GM18909 (cell line): Measurements from ENCODE around the gene MCM5.
"Not testable (repeated sequence)": the region's sequence is repeated elsewhere in the genome, so short reads cannot be mapped to it uniquely, and the experiment has no call there.

Experiments
- ATAC-seq: cut with Tn5 transposase; IDR thresholded peaks from one replicate; pipeline ENCODE4 v1.9.1; 2021; ENCODE audit warnings: mild to moderate bottlenecking; ENCODE audit not compliant: unreplicated experiment, poor library complexity

MCM5 gene

GRCh38 chr22:35377735-35378134 is 22.2 kb upstream of the MCM5 start:
- ATAC-seq = no peak

- ATAC-seq = no peak
Observed at GRCh38 chr22:35378621-35379020, 21.3 kb upstream of the MCM5 start.

GRCh38 chr22:35379146-35379993 is 20.6 kb upstream of the MCM5 start:
- no peak for ATAC-seq

- ATAC-seq = no peak
Observed at GRCh38 chr22:35380013-35380412, 19.9 kb upstream of the MCM5 start.

GRCh38 chr22:35380537-35381423 is 19.2 kb upstream of the MCM5 start, which contains the start of gene HMOX1:
HMOX1 (plus strand) TSS chr22:35381096; CDS start chr22:35381174, 78 bp downstream.
- ATAC-seq = peak; percentile 59

- ATAC-seq = no peak
Observed at GRCh38 chr22:35381424-35382009, 18.4 kb upstream of the MCM5 start.

- no peak for ATAC-seq
Observed at GRCh38 chr22:35383679-35384071, 16.3 kb upstream of the MCM5 start.

- ATAC-seq = no peak
Observed at GRCh38 chr22:35384527-35384926, 15.4 kb upstream of the MCM5 start.

GRCh38 chr22:35384975-35385588 is 14.9 kb upstream of the MCM5 start:
- ATAC-seq = no peak

GRCh38 chr22:35386670-35387288 is 13.2 kb upstream of the MCM5 start:
- ATAC-seq = no peak

GRCh38 chr22:35390933-35391332 is 9.0 kb upstream of the MCM5 start:
- no peak for ATAC-seq

GRCh38 chr22:35392357-35392756 is 7.6 kb upstream of the MCM5 start:
- no peak for ATAC-seq

- ATAC-seq = no peak
Observed at GRCh38 chr22:35393116-35394010, 6.6 kb upstream of the MCM5 start.

GRCh38 chr22:35394011-35394312 is 6.0 kb upstream of the MCM5 start:
- no peak for ATAC-seq

GRCh38 chr22:35394810-35395563 is 5.0 kb upstream of the MCM5 start:
- no peak for ATAC-seq

GRCh38 chr22:35396622-35397021 is 3.3 kb upstream of the MCM5 start:
- not testable (repeated sequence) for ATAC-seq

GRCh38 chr22:35397095-35397904 is 2.6 kb upstream of the MCM5 start:
- no peak for ATAC-seq

GRCh38 chr22:35398591-35398973 is 1.4 kb upstream of the MCM5 start:
- ATAC-seq = no peak
